T-helper 1 cell (primary cell): ENCODE results near the gene UNC5A.

Experiments used
- DNase-seq, 5 donors: peaks; one replicate each; pipeline ENCODE4 v3.0.0-alpha.2; 2012 to 2020

UNC5A gene

GRCh38 chr5:176847148-176847547, 36.8 kb downstream of the UNC5A start:
- no peak for DNase-seq

- no peak for DNase-seq
Observed at GRCh38 chr5:176847726-176848290, 37.4 kb downstream of the UNC5A start.

- DNase-seq: no peak
Observed at GRCh38 chr5:176848651-176849050, 38.3 kb downstream of the UNC5A start.

- no peak for DNase-seq
Observed at GRCh38 chr5:176849611-176850227, 39.4 kb downstream of the UNC5A start.

GRCh38 chr5:176850371-176851245, 40.2 kb downstream of the UNC5A start:
- no peak for DNase-seq

- DNase-seq: no peak
Observed at GRCh38 chr5:176851380-176851779, 41.0 kb downstream of the UNC5A start.

- DNase-seq: no peak
Observed at GRCh38 chr5:176851871-176852658, 41.7 kb downstream of the UNC5A start.

- no peak for DNase-seq
Observed at GRCh38 chr5:176853151-176853778, 42.9 kb downstream of the UNC5A start.

GRCh38 chr5:176854164-176854563, 43.8 kb downstream of the UNC5A start:
- DNase-seq: no peak

GRCh38 chr5:176855598-176855997, 45.2 kb downstream of the UNC5A start:
- DNase-seq: no peak

GRCh38 chr5:176856746-176857145, 46.4 kb downstream of the UNC5A start:
- DNase-seq: no peak

GRCh38 chr5:176857216-176857893, 47.0 kb downstream of the UNC5A start:
- DNase-seq: no peak

- DNase-seq: no peak
Observed at GRCh38 chr5:176857894-176858273, 47.5 kb downstream of the UNC5A start.

- no peak for DNase-seq
Observed at GRCh38 chr5:176859916-176860315, 49.6 kb downstream of the UNC5A start.

GRCh38 chr5:176860381-176860780, 50.0 kb downstream of the UNC5A start:
- DNase-seq: no peak

- DNase-seq: no peak
Observed at GRCh38 chr5:176861276-176861675, 50.9 kb downstream of the UNC5A start.

- DNase-seq: no peak
Observed at GRCh38 chr5:176862330-176862995, 52.1 kb downstream of the UNC5A start.

GRCh38 chr5:176863041-176863764, 52.8 kb downstream of the UNC5A start:
- no peak for DNase-seq

GRCh38 chr5:176863765-176864098, 53.4 kb downstream of the UNC5A start:
- no peak for DNase-seq

- no peak for DNase-seq
Observed at GRCh38 chr5:176864755-176865154, 54.4 kb downstream of the UNC5A start.

- DNase-seq: no peak
Observed at GRCh38 chr5:176865964-176866363, 55.6 kb downstream of the UNC5A start.
